ENCODE results near the gene UPP1. TPM values are rescaled to one million over a fixed set of nuclear protein-coding genes. Genes with fewer than 3 reads are reported as not detected.

UPP1 gene
- total RNA-seq, 1 experiment from 2014 or later = 71.9 TPM

DNA sequence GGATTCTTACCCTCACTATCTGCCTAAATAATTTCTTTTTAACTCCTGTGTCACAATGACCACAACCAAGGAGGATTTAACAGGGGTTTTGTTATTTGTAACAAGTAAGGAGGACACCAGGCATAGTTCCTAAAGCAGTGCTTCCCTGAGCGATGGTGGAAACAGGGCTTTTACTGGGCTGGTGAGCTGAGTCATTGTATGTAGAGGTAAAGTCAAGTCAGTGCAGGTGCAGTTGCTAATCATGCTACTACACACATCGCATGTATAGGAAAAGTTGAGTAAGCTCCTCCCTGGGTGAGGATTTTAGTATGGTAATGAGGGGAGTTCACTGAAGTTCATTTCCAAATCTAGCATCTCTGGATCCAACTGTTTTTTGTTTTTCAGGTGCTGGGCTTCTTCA, 59.2 kb downstream of the UPP1 start:
- H3F3A ChIP-seq (ENCODE audit: low read length, unreplicated experiment) = no peaks in the 10 kb centered on the region
- H2AFZ ChIP-seq (ENCODE audit: low read length) = no peak overlapping the region
- H3K9me3 ChIP-seq (ENCODE audit: low read length) = no peaks in the 10 kb centered on the region
- H3K36me3 ChIP-seq (ENCODE audit: low read depth, low read length) = no peaks in the 10 kb centered on the region
- intact Hi-C loops (cut with micrococcal nuclease) = no loop called here
- ATAC-seq = no peak
- no peaks in the 10 kb centered on the region for H4K20me1 ChIP-seq (ENCODE audit: low read length)
- H3K9ac ChIP-seq (ENCODE audit: low read length) = no peak overlapping the region
- H3K4me2 ChIP-seq (ENCODE audit: low read length) = no peak overlapping the region
- no peaks in the 10 kb centered on the region for H3K27me3 ChIP-seq (ENCODE audit: low read length)
- no TSS peak for BruUV-seq (replicated peaks)
- TF ChIP-seq EZH2phosphoT487 (IDR thresholded peaks at IDR 0.05; ENCODE audit: borderline replicate concordance, low read length) (no peak), EZH2 (IDR thresholded peaks at IDR 0.05; ENCODE audit: low read length, unreplicated experiment) (no peak)
- TF ChIP-seq, protein P1, sequence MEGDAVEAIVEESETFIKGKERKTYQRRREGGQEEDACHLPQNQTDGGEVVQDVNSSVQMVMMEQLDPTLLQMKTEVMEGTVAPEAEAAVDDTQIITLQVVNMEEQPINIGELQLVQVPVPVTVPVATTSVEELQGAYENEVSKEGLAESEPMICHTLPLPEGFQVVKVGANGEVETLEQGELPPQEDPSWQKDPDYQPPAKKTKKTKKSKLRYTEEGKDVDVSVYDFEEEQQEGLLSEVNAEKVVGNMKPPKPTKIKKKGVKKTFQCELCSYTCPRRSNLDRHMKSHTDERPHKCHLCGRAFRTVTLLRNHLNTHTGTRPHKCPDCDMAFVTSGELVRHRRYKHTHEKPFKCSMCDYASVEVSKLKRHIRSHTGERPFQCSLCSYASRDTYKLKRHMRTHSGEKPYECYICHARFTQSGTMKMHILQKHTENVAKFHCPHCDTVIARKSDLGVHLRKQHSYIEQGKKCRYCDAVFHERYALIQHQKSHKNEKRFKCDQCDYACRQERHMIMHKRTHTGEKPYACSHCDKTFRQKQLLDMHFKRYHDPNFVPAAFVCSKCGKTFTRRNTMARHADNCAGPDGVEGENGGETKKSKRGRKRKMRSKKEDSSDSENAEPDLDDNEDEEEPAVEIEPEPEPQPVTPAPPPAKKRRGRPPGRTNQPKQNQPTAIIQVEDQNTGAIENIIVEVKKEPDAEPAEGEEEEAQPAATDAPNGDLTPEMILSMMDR (conservative IDR thresholded peaks at IDR 0.05; ENCODE audit: low read depth, low read length) = no peak
- ChIA-PET POLR2A (ENCODE audit: unreplicated experiment) (no interaction called here), CTCF (no interaction called here)
- H3K4me1 ChIP-seq (ENCODE audit: insufficient read depth, low read length) = peaks cover 24% of the 10 kb centered on the region
- H3K9me2 ChIP-seq (replicated peaks; ENCODE audit: low read length) = no peaks in the 10 kb centered on the region
- H3K79me2 ChIP-seq (ENCODE audit: low read length) = no peaks in the 10 kb centered on the region
- H3K4me3 ChIP-seq (ENCODE audit: low read length) = no peak overlapping the region
- no peak overlapping the region for H3K27ac ChIP-seq (ENCODE audit: low read length)
- DNase-seq = peak; percentile 12

DNA sequence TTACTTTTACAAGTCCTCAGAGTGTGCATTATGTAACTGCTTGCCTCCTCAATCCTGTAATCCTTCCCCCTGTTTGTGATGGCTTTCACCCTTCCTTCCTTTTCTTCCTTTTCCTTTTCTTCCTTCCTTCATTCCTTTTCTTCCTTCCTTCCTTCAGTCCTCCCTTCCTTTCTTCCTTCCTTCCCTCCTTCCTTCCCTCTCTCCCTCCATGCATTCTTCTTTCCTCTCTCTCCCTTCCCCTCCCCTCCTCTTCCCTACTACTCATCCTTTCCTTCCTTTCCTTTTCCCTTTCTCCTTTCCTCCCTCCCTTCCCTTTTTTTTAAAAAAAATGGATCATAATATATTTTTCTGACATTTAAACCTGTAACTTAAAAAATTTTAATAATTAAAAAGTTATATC, 60.0 kb downstream of the UPP1 start:
- H3K9ac ChIP-seq (ENCODE audit: low read length) = no peak overlapping the region
- TF ChIP-seq, protein P1 (conservative IDR thresholded peaks at IDR 0.05; ENCODE audit: low read depth, low read length) = no peak
- TF ChIP-seq EZH2 (IDR thresholded peaks at IDR 0.05; ENCODE audit: low read length, unreplicated experiment) = no peak
- no peak for TF ChIP-seq EZH2phosphoT487 (IDR thresholded peaks at IDR 0.05; ENCODE audit: borderline replicate concordance, low read length)
- no peak overlapping the region for H3K4me3 ChIP-seq (ENCODE audit: low read length)
- H3K36me3 ChIP-seq (ENCODE audit: low read depth, low read length) = no peaks in the 10 kb centered on the region
- no peak overlapping the region for H2AFZ ChIP-seq (ENCODE audit: low read length)
- no peak overlapping the region for H3K27ac ChIP-seq (ENCODE audit: low read length)
- ChIA-PET POLR2A (ENCODE audit: unreplicated experiment) (no interaction called here), CTCF (no interaction called here)
- intact Hi-C loops (cut with micrococcal nuclease) = no loop called here
- no peaks in the 10 kb centered on the region for H3K27me3 ChIP-seq (ENCODE audit: low read length)
- H3K9me3 ChIP-seq (ENCODE audit: low read length) = no peaks in the 10 kb centered on the region
- DNase-seq (no peak), ATAC-seq (no peak)
- no peaks in the 10 kb centered on the region for H3K9me2 ChIP-seq (replicated peaks; ENCODE audit: low read length)
- H3K79me2 ChIP-seq (ENCODE audit: low read length) = no peaks in the 10 kb centered on the region
- peaks cover 24% of the 10 kb centered on the region for H3K4me1 ChIP-seq (ENCODE audit: insufficient read depth, low read length)
- no TSS peak for BruUV-seq (replicated peaks)
- H3K4me2 ChIP-seq (ENCODE audit: low read length) = no peak overlapping the region
- no peaks in the 10 kb centered on the region for H3F3A ChIP-seq (ENCODE audit: low read length, unreplicated experiment)
- no peaks in the 10 kb centered on the region for H4K20me1 ChIP-seq (ENCODE audit: low read length)

DNA sequence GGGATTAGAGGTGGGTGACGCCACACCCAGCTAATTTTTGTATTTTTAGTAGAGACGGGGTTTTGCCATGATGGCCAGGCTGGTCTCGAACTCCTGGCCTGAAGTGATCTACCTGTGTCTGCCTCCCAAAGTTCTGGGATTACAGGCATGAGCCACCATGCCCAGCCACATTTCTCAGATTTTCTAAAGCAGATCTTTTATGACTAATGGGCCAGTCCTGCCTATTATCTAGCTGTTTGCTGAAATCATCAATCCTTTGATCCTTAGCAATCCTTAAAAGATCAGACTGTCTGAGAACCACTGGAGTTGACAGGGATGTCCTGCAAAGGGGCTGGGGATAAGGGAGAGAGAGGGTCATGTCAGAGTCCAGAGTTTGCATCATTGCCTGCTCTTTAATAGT, 61.0 kb downstream of the UPP1 start:
- Histone ChIP-seq H3K27ac (ENCODE audit: low read length) (no peak overlapping the region), H3K9me2 (replicated peaks; ENCODE audit: low read length) (no peaks in the 10 kb centered on the region), H3K9me3 (ENCODE audit: low read length) (no peaks in the 10 kb centered on the region), H2AFZ (ENCODE audit: low read length) (no peak overlapping the region), H3K79me2 (ENCODE audit: low read length) (no peaks in the 10 kb centered on the region), H3K9ac (ENCODE audit: low read length) (no peak overlapping the region), H3K36me3 (ENCODE audit: low read depth, low read length) (no peaks in the 10 kb centered on the region), H3K27me3 (ENCODE audit: low read length) (no peaks in the 10 kb centered on the region), H4K20me1 (ENCODE audit: low read length) (no peaks in the 10 kb centered on the region), H3K4me2 (ENCODE audit: low read length) (no peak overlapping the region), H3K4me3 (ENCODE audit: low read length) (no peak overlapping the region), H3F3A (ENCODE audit: low read length, unreplicated experiment) (no peaks in the 10 kb centered on the region), H3K4me1 (ENCODE audit: insufficient read depth, low read length) (peaks cover 23% of the 10 kb centered on the region)
- no TSS peak for BruUV-seq (replicated peaks)
- ChIA-PET POLR2A (ENCODE audit: unreplicated experiment) (no interaction called here), CTCF (no interaction called here)
- DNase-seq (no peak), ATAC-seq (no peak)
- intact Hi-C loops (cut with micrococcal nuclease) = no loop called here
- TF ChIP-seq EZH2 (IDR thresholded peaks at IDR 0.05; ENCODE audit: low read length, unreplicated experiment) (no peak), EZH2phosphoT487 (IDR thresholded peaks at IDR 0.05; ENCODE audit: borderline replicate concordance, low read length) (no peak)
- TF ChIP-seq, protein P1 (conservative IDR thresholded peaks at IDR 0.05; ENCODE audit: low read depth, low read length) = no peak

Measured in PC-3 (cell line).